CD4-positive, alpha-beta T cell (primary cell): ENCODE results near the gene ZNF30. TPM values are rescaled to one million over a fixed set of nuclear protein-coding genes. Genes with fewer than 3 reads are reported as not detected.

Source experiments
- ATAC-seq: fragments of 200-7000 bp; cut with Tn5 transposase; one replicate; pipeline ENCODE4 v1.10.0; 2022; ENCODE audit warnings: mild to moderate bottlenecking; ENCODE audit not compliant: poor library complexity
- CTCF ChIA-PET: fragments of 350-600 bp; sonication (Branson Sonifier 250); formaldehyde crosslinking; loops from one replicate; lab custom pipeline; 2021; ENCODE audit warnings: antibody characterized with exemption, inconsistent platforms; lab: Charles Lee
- POLR2A ChIA-PET: fragments of 350-600 bp; sonication (Branson Sonifier 250); formaldehyde crosslinking; loops from one replicate; lab custom pipeline; 2021; ENCODE audit warnings: antibody characterized with exemption, inconsistent platforms; lab: Charles Lee
- DNase-seq, 14 experiments: peaks; one replicate each; pipeline ENCODE4 v3.0.0-alpha.2; 2013 to 2020; ENCODE audit warnings: mixed read lengths in 2 of 14
- H3K27ac ChIP-seq, 2 donors: one replicate each; pipeline versions ENCODE4 v1.5.1 to v1.7.0; 2013; ENCODE audit warnings: low read length in 2 of 2, low read depth in 1 of 2, mild to moderate bottlenecking in 1 of 2
- H3K27me3 ChIP-seq, 2 experiments: 1 replicate in 1 of 2; 2 replicates in 1 of 2; pipeline versions ENCODE4 v1.6.1 to v1.7.0; 2013; ENCODE audit warnings: low read length in 2 of 2, control low read depth in 1 of 2, mild to moderate bottlenecking in 1 of 2, moderate library complexity in 1 of 2; ENCODE audit not compliant: insufficient read depth in 2 of 2, control insufficient read depth in 1 of 2
- H3K36me3 ChIP-seq: one replicate; pipeline ENCODE4 v1.6.1; 2013; ENCODE audit warnings: low read length, control low read depth; ENCODE audit not compliant: insufficient read depth
- H3K4me1 ChIP-seq: one replicate; pipeline ENCODE4 v1.6.1; 2013; ENCODE audit warnings: low read length, control low read depth; ENCODE audit not compliant: insufficient read depth
- H3K4me3 ChIP-seq: one replicate; pipeline ENCODE4 v1.5.1; 2013; ENCODE audit warnings: mild to moderate bottlenecking, low read length, moderate library complexity
- H3K9me3 ChIP-seq, 2 experiments: 1 replicate in 1 of 2; 2 replicates in 1 of 2; pipeline versions ENCODE4 v1.6.1 to v1.7.0; 2013; ENCODE audit warnings: low read length in 2 of 2, mild to moderate bottlenecking in 2 of 2, control low read depth in 1 of 2, moderate library complexity in 1 of 2; ENCODE audit not compliant: control insufficient read depth in 1 of 2, insufficient read depth in 1 of 2
- H3K27ac Mint-ChIP-seq: one replicate; pipeline ENCODE4 v1.8.0; 2020; ENCODE audit warnings: mixed read lengths
- H3K27me3 Mint-ChIP-seq: one replicate; pipeline ENCODE4 v1.8.0; 2021; ENCODE audit warnings: mixed read lengths
- H3K36me3 Mint-ChIP-seq: one replicate; pipeline ENCODE4 v1.8.0; 2021; ENCODE audit warnings: low read depth, mixed read lengths
- H3K4me1 Mint-ChIP-seq: one replicate; pipeline ENCODE4 v1.8.0; 2021; ENCODE audit warnings: low read depth, mixed read lengths
- H3K4me3 Mint-ChIP-seq: one replicate; pipeline ENCODE4 v1.8.0; 2020; ENCODE audit warnings: mild to moderate bottlenecking, mixed read lengths
- H3K9me3 Mint-ChIP-seq: one replicate; pipeline ENCODE4 v1.8.0; 2020; ENCODE audit warnings: mixed read lengths
- intact Hi-C, 2 experiments: fragments of 100-400 bp; cut with DNase I in 1 of 2; cut with micrococcal nuclease in 1 of 2; formaldehyde crosslinking; loops; one replicate each; pipeline versions ENCODE4 v1.15.1 to v1.9.0; 2023 to 2025; cut with DNase I, micrococcal nuclease
- total RNA-seq, 174 experiments: library from RNA in 2 of 174; stranded (reverse) in 2 of 174; gene quantifications; one replicate each; pipeline ENCODE4 v1.2.3 and lab custom pipeline; 2021 to 2026
- TF ChIP-seq, protein P1 (sequence below): fragments of 200-600 bp; IDR thresholded peaks from one replicate; pipeline ENCODE4 v1.8.0; 2022; ENCODE audit warnings: antibody characterized with exemption, mild to moderate bottlenecking

ZNF30 gene
- total RNA-seq, 2 experiments from 2014 or later = 0.84 to 1.1 TPM

DNA sequence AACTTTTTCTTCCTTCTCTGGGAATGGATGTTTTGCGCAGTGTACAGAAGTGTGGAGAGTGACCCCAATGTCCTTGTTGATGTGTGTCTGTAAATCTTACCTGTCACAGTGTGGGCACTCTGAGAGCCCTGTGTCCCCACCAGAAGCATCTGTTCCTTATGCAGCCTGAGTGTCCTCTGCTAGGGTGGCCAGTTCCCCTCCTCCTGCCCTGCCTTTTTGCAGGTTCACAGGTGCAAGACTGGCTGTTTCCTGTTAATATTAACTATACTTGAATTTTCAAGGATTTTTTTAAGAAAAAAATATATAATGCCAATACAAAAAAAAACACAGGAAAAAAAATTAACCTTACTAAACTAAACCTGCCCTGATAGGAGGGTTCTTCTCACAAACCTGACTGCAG, 61.4 kb downstream of the ZNF30 start:
- Mint-ChIP-seq H3K4me1 (peaks cover 45% of the 10 kb centered on the region), H3K27me3 (no peaks in the 10 kb centered on the region), H3K36me3 (no peaks in the 10 kb centered on the region), H3K27ac (no peak overlapping the region), H3K4me3 (no peak overlapping the region), H3K9me3 (no peaks in the 10 kb centered on the region)
- no peaks in the 10 kb centered on the region for H3K9me3 ChIP-seq
- no peak overlapping the region for H3K27ac ChIP-seq
- peaks cover 15% of the 10 kb centered on the region for H3K4me1 ChIP-seq
- POLR2A ChIA-PET = interaction anchor here (1.1 kb wide), 1 partner anchor 8 kb away, joined by 5 read pairs; no protein-coding TSS in a partner anchor
- H3K27me3 ChIP-seq = no peaks in the 10 kb centered on the region
- CTCF ChIA-PET = no interaction called here
- intact Hi-C loops = no loop called here
- H3K36me3 ChIP-seq = no peaks in the 10 kb centered on the region
- no peak for DNase-seq
- TF ChIP-seq, protein P1, sequence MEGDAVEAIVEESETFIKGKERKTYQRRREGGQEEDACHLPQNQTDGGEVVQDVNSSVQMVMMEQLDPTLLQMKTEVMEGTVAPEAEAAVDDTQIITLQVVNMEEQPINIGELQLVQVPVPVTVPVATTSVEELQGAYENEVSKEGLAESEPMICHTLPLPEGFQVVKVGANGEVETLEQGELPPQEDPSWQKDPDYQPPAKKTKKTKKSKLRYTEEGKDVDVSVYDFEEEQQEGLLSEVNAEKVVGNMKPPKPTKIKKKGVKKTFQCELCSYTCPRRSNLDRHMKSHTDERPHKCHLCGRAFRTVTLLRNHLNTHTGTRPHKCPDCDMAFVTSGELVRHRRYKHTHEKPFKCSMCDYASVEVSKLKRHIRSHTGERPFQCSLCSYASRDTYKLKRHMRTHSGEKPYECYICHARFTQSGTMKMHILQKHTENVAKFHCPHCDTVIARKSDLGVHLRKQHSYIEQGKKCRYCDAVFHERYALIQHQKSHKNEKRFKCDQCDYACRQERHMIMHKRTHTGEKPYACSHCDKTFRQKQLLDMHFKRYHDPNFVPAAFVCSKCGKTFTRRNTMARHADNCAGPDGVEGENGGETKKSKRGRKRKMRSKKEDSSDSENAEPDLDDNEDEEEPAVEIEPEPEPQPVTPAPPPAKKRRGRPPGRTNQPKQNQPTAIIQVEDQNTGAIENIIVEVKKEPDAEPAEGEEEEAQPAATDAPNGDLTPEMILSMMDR = no peak
- ATAC-seq = no peak
- H3K4me3 ChIP-seq = no peak overlapping the region

DNA sequence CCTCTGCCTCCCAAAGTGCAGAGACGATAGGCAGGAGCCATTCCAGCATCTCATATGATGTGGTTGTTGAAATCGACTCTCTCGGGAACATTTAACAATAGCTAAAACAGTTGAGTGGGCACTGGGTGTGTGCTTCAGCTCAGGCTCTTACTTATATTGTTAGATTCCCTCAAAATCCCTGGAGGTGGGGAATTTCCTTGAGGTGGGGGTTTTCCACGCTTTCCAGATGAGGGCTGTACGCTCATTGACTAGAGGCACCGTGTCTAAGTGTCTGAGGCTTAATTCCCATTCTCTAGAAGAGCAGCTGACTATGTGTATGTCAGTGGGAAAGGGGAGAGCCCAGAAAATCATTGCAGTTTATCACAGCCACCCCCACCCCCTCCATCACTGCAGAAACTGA, 62.6 kb downstream of the ZNF30 start:
- Histone ChIP-seq H3K36me3 (no peaks in the 10 kb centered on the region), H3K27ac (no peak overlapping the region), H3K4me3 (no peak overlapping the region), H3K4me1 (peaks cover 17% of the 10 kb centered on the region), H3K27me3 (no peaks in the 10 kb centered on the region), H3K9me3 (no peaks in the 10 kb centered on the region)
- intact Hi-C loops = no loop called here
- DNase-seq = peak in 1 of 14 experiments; percentile 20
- Mint-ChIP-seq H3K9me3 (no peaks in the 10 kb centered on the region), H3K27me3 (no peaks in the 10 kb centered on the region), H3K36me3 (no peaks in the 10 kb centered on the region), H3K4me3 (no peak overlapping the region), H3K4me1 (peaks cover 46% of the 10 kb centered on the region), H3K27ac (no peak overlapping the region)
- TF ChIP-seq, protein P1 = no peak
- ChIA-PET POLR2A (interaction anchor here (0.6 kb wide), 1 partner anchor 17 kb away, joined by 3 read pairs; no protein-coding TSS in a partner anchor), CTCF (interaction anchor here (0.7 kb wide), 1 partner anchor 9 kb away, joined by 3 read pairs; no protein-coding TSS in a partner anchor)
- ATAC-seq = no peak

DNA sequence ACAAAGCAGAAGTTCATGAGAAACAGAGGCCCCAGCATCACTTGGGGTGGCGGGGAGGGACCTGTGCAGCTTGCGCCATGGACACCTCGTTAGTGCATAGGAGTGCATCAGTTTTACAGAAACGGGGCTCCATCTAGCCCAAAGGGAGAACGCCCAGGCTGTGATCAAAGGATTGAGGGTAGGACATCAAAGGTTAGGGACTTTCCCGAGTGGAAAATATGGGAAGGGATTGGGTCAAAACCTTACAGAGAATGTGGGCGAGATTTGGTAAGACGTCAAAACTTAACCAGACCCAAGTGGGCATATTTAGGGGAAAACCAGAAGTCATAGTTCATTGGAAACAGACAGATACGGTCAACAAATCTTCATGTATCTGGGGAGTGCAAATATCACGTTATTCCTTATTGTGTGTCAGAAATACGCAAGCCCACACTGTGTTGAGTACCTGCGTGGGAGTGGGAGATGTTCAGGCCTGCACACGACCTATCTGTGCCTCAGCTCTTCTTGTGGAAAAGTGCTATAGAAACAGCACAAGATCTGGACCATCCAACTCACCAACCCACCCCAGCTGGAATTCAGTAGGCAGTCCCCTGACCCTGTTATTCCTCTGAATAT, 64.0 kb downstream of the ZNF30 start:
- H3K27ac ChIP-seq = no peak overlapping the region
- H3K4me1 ChIP-seq = peaks cover 21% of the 10 kb centered on the region
- intact Hi-C loops = no loop called here
- no peaks in the 10 kb centered on the region for H3K27me3 Mint-ChIP-seq
- DNase-seq = peak in 1 of 14 experiments; percentile 27
- no peaks in the 10 kb centered on the region for H3K36me3 Mint-ChIP-seq
- H3K4me3 Mint-ChIP-seq = no peak overlapping the region
- no peaks in the 10 kb centered on the region for H3K36me3 ChIP-seq
- H3K9me3 Mint-ChIP-seq = no peaks in the 10 kb centered on the region
- H3K27me3 ChIP-seq = no peaks in the 10 kb centered on the region
- TF ChIP-seq, protein P1 = no peak
- peaks cover 0 to 7% of the 10 kb centered on the region in 2 experiments for H3K9me3 ChIP-seq
- H3K27ac Mint-ChIP-seq = no peak overlapping the region
- no peak for ATAC-seq
- ChIA-PET POLR2A (interaction anchor here (1.3 kb wide), 1 partner anchor 24 kb away, joined by 5 read pairs; no protein-coding TSS in a partner anchor), CTCF (no interaction called here)
- peaks cover 45% of the 10 kb centered on the region for H3K4me1 Mint-ChIP-seq
- H3K4me3 ChIP-seq = no peak overlapping the region
